ENCODE measurements around the gene GSTM4. TPM values are rescaled to one million over a fixed set of nuclear protein-coding genes. Genes with fewer than 3 reads are reported as not detected.

Gene GSTM4
- total RNA-seq, 1 experiment from 2014 or later, result 11.9 TPM

- no peaks in the 10 kb centered on the region for H3K27me3 Mint-ChIP-seq (ENCODE audit: insufficient read depth, unreplicated experiment)
- H3K36me3 Mint-ChIP-seq (ENCODE audit: insufficient read depth, unreplicated experiment), result peaks cover 6% of the 10 kb centered on the region
- peaks cover 8% of the 10 kb centered on the region for H3K4me1 ChIP-seq
- no peak overlapping the region for H3K27ac Mint-ChIP-seq (ENCODE audit: unreplicated experiment)
- no peaks in the 10 kb centered on the region for H3K36me3 ChIP-seq (ENCODE audit: control insufficient read depth, insufficient read depth, low read length)
- no peak for TF ChIP-seq CTCF (IDR thresholded peaks at IDR 0.05; ENCODE audit: insufficient read depth in 1 of 2, low read depth in 1 of 2, low read length in 1 of 2, severe bottlenecking in 1 of 2, unreplicated experiment in 1 of 2)
- no peak for DNase-seq
- ChIA-PET CTCF (interaction anchor here (0.6 to 3.2 kb wide), 25 partner anchors 9 to 372 kb away, joined by 3 to 26 read pairs (median 5); partner anchors contain the start of genes AHCYL1, EPS8L3, GNAI3 and GSTM4), POLR2A (interaction anchor here (0.6 to 1.3 kb wide), 2 partner anchors 91 to 94 kb away, joined by 3 to 5 read pairs; partner anchors contain the start of gene GNAI3)
- H3K4me3 Mint-ChIP-seq (ENCODE audit: unreplicated experiment), result no peak overlapping the region
- no peaks in the 10 kb centered on the region for H3K27me3 ChIP-seq (replicated peaks; ENCODE audit: control insufficient read depth, insufficient read depth, low read length)
- peaks cover 9% of the 10 kb centered on the region for H3K4me1 Mint-ChIP-seq (ENCODE audit: low read depth, unreplicated experiment)
- no peaks in the 10 kb centered on the region for H3K9me3 Mint-ChIP-seq (ENCODE audit: unreplicated experiment)
- intact Hi-C loops (cut with micrococcal nuclease; ENCODE audit: unreplicated experiment), result loop anchor here (5.0 kb wide), 2 partner anchors 93 to 132 kb away; partner anchors contain the start of gene GNAI3
- H3K4me3 ChIP-seq (ENCODE audit: low read depth, low read length), result no peak overlapping the region
- H3K9me3 ChIP-seq, result no peaks in the 10 kb centered on the region
- BruUV-seq (replicated peaks), result no TSS peak
Observed at GRCh38 chr1:109639841-109640184, 16.1 kb upstream of the GSTM4 start.

- Histone ChIP-seq H3K36me3 (ENCODE audit: control insufficient read depth, insufficient read depth, low read length) (no peaks in the 10 kb centered on the region), H3K9me3 (no peaks in the 10 kb centered on the region), H3K4me1 (peaks cover 8% of the 10 kb centered on the region), H3K27me3 (replicated peaks; ENCODE audit: control insufficient read depth, insufficient read depth, low read length) (no peaks in the 10 kb centered on the region), H3K4me3 (ENCODE audit: low read depth, low read length) (no peak overlapping the region)
- Mint-ChIP-seq H3K4me3 (ENCODE audit: unreplicated experiment) (no peak overlapping the region), H3K4me1 (ENCODE audit: low read depth, unreplicated experiment) (peaks cover 9% of the 10 kb centered on the region), H3K27ac (ENCODE audit: unreplicated experiment) (no peak overlapping the region), H3K9me3 (ENCODE audit: unreplicated experiment) (no peaks in the 10 kb centered on the region), H3K27me3 (ENCODE audit: insufficient read depth, unreplicated experiment) (no peaks in the 10 kb centered on the region), H3K36me3 (ENCODE audit: insufficient read depth, unreplicated experiment) (peaks cover 6% of the 10 kb centered on the region)
- intact Hi-C loops (cut with micrococcal nuclease; ENCODE audit: unreplicated experiment), result loop anchor here (5.0 kb wide), 2 partner anchors 93 to 132 kb away; partner anchors contain the start of gene GNAI3
- POLR2A ChIA-PET, result interaction anchor here (0.6 to 1.3 kb wide), 2 partner anchors 92 to 94 kb away, joined by 3 to 5 read pairs; partner anchors contain the start of gene GNAI3
- BruUV-seq (replicated peaks), result no TSS peak
- TF ChIP-seq CTCF (IDR thresholded peaks at IDR 0.05; ENCODE audit: insufficient read depth in 1 of 2, low read depth in 1 of 2, low read length in 1 of 2, severe bottlenecking in 1 of 2, unreplicated experiment in 1 of 2), result peak; percentile 74 to 75
- CTCF ChIA-PET, result interaction anchor here (0.6 to 3.2 kb wide), 25 partner anchors 10 to 371 kb away, joined by 3 to 26 read pairs (median 5); partner anchors contain the start of genes AHCYL1, EPS8L3, GNAI3 and GSTM4
- DNase-seq, result peak; percentile 77 to 83
Observed at GRCh38 chr1:109640285-109640865, 15.5 kb upstream of the GSTM4 start.

DNA sequence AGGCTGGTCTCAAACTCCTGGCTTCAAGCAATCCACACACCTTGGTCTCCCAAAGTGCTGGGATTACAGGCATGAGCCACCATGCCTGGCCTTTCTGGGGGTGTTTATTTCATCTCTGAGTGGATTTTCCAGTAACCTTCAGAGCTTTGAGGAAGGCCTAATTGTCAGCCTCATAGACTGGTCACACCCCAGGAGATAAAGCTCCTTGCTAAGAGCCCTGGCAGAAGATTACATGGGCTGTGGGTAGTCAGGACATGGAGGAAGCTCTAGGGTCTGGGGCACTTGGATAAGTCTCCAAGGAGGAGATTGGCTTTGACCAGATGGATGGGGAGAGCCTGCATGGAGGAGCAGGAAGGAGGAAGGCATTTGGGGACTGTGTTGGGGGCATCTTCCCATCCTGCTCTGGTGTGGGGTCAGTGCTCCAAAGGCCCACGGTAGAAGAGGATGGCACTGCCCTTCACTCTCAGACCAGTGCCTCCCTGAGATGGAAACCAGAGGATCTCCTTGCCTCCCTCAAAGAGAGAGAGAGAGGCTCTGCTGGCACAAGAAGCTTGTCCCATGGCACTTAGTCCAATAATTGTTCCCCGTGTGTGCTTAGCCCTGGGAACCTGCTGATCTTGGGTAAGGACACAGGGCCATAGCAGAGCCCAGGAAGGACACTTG lies 14.7 kb upstream of the GSTM4 start:
- Mint-ChIP-seq H3K27ac (ENCODE audit: unreplicated experiment) (no peak overlapping the region), H3K4me3 (ENCODE audit: unreplicated experiment) (no peak overlapping the region), H3K4me1 (ENCODE audit: low read depth, unreplicated experiment) (peaks cover 6% of the 10 kb centered on the region), H3K27me3 (ENCODE audit: insufficient read depth, unreplicated experiment) (no peaks in the 10 kb centered on the region), H3K9me3 (ENCODE audit: unreplicated experiment) (no peaks in the 10 kb centered on the region), H3K36me3 (ENCODE audit: insufficient read depth, unreplicated experiment) (peaks cover 6% of the 10 kb centered on the region)
- POLR2A ChIA-PET, result interaction anchor here (1.3 kb wide), 1 partner anchor 93 kb away, joined by 5 read pairs; the partner anchor contains the start of gene GNAI3
- no peak overlapping the region for H3K4me3 ChIP-seq (ENCODE audit: low read depth, low read length)
- TF ChIP-seq CTCF (IDR thresholded peaks at IDR 0.05; ENCODE audit: insufficient read depth in 1 of 2, low read depth in 1 of 2, low read length in 1 of 2, severe bottlenecking in 1 of 2, unreplicated experiment in 1 of 2), result no peak
- no peak for DNase-seq
- H3K27me3 ChIP-seq (replicated peaks; ENCODE audit: control insufficient read depth, insufficient read depth, low read length), result no peaks in the 10 kb centered on the region
- intact Hi-C loops (cut with micrococcal nuclease; ENCODE audit: unreplicated experiment), result loop anchor here (5.0 kb wide), 2 partner anchors 94 to 131 kb away; partner anchors contain the start of gene GNAI3
- no TSS peak for BruUV-seq (replicated peaks)
- CTCF ChIA-PET, result interaction anchor here (1.1 to 3.2 kb wide), 8 partner anchors 9 to 343 kb away, joined by 4 to 26 read pairs (median 12); partner anchors contain the start of gene AHCYL1
- H3K4me1 ChIP-seq, result peaks cover 3% of the 10 kb centered on the region
- H3K36me3 ChIP-seq (ENCODE audit: control insufficient read depth, insufficient read depth, low read length), result no peaks in the 10 kb centered on the region
- no peaks in the 10 kb centered on the region for H3K9me3 ChIP-seq
